Upper lobe of left lung (tissue), 6 donors: Measurements from ENCODE around the gene HAPLN1. TPM values are rescaled to one million over a fixed set of nuclear protein-coding genes. Genes with fewer than 3 reads are reported as not detected.

Source experiments
- ATAC-seq, 2 donors: fragments of 200-7000 bp; cut with Tn5 transposase; one replicate each; pipeline ENCODE4 v1.9.1; 2022; ENCODE audit warnings: mild to moderate bottlenecking in 2 of 2, moderate library complexity in 2 of 2; ENCODE audit not compliant: low FRiP score in 2 of 2
- DNase-seq, 2 donors: peaks; one replicate each; pipeline ENCODE4 v3.0.0-alpha.2; 2019 to 2020
- H3K27ac ChIP-seq, 4 donors: fragments of 200-600 bp; sonication (generic); one replicate each; pipeline ENCODE4 v1.5.1; 2016 to 2019
- H3K27me3 ChIP-seq, 4 donors: fragments of 200-600 bp; sonication (generic); one replicate each; pipeline ENCODE4 v1.5.1; 2017 to 2019
- H3K36me3 ChIP-seq, 4 donors: fragments of 200-600 bp; sonication (generic); one replicate each; pipeline ENCODE4 v1.5.1; 2016 to 2019
- H3K4me1 ChIP-seq, 4 donors: fragments of 200-600 bp; sonication (generic); one replicate each; pipeline ENCODE4 v1.5.1; 2018 to 2019
- H3K4me3 ChIP-seq, 4 donors: fragments of 200-600 bp; sonication (generic); one replicate each; pipeline ENCODE4 v1.5.1; 2017 to 2019; ENCODE audit warnings: mild to moderate bottlenecking in 2 of 4, moderate library complexity in 1 of 4
- H3K9me3 ChIP-seq, 4 donors: fragments of 200-600 bp; sonication (generic); one replicate each; pipeline ENCODE4 v1.5.1; 2018 to 2019
- EP300 ChIP-seq, 4 donors: sonication (generic); formaldehyde crosslinking; IDR thresholded peaks; one replicate each; pipeline ENCODE4 v1.5.1; 2017; ENCODE audit warnings: antibody characterized with exemption in 4 of 4, control low read depth in 2 of 4
- POLR2A ChIP-seq, 4 donors: fragments of 450-650 bp; IDR thresholded peaks; one replicate each; pipeline ENCODE4 v1.5.1; 2016 to 2017; ENCODE audit warnings: antibody characterized with exemption in 4 of 4, mild to moderate bottlenecking in 2 of 4
- POLR2AphosphoS5 ChIP-seq, 2 donors: sonication (generic); formaldehyde crosslinking; IDR thresholded peaks; one replicate each; pipeline ENCODE4 v1.5.1; 2017; ENCODE audit warnings: antibody characterized with exemption in 2 of 2
- WGBS, 2 donors: methylation state at CpG; one replicate each; pipeline ENCODE4 v1.1.5; 2017 to 2018; 5-methylcytosine and 5-hydroxymethylcytosine counted together
- total RNA-seq, 6 donors: library from RNA; depleted of rRNA in 4 of 6; stranded (reverse); fragments of >200 nt in 4 of 6; gene quantifications; one replicate each; pipeline versions ENCODE4 v1.1.0 to v1.2.1, GENCODE V29; 2016 to 2021
- TF ChIP-seq, protein P1 (sequence below), 6 experiments: fragments of 450-650 bp in 4 of 6; fragments of 200-600 bp in 2 of 6; sonication (generic) in 2 of 6; IDR thresholded peaks; one replicate each; pipeline ENCODE4 v1.5.1; 2016 to 2019; ENCODE audit warnings: antibody characterized with exemption in 6 of 6
- donor health status: DM: no; HTN: no; CAD: no; lungs with moderate emphysema.
- donor health status: DM: no; HTN: yes; CAD: no; lungs with severe emphysema.

HAPLN1 gene
- total RNA-seq, 6 donors from 2014 or later: 0.30 to 0.46 TPM; not detected in 4

DNA sequence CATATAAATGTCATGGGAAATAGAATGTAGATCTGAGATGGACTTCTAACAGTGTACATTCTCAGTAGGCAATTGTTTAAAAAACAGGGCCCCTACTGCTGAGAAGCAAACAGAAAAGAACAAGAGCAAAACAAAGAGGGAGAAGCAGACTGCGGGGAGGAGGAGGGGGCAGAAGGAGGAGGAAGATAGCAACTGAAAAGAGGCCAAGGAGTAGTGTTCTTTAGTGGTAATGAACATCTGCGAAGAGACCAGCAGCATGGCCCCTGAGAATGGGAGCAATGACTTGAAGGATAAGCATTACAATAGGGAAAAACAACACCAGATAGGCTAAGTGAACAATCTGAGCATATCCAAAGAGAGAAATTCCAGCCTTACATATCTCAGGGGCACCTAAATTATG is 36.8 kb downstream of the HAPLN1 start:
- H3K9me3 ChIP-seq: no peaks in the 10 kb centered on the region
- no peak overlapping the region for H3K4me3 ChIP-seq
- 56 to 78% methylated on average over 2 of the region's 2 CpGs for WGBS, 2 donors
- no peaks in the 10 kb centered on the region for H3K36me3 ChIP-seq
- ATAC-seq: no peak
- TF ChIP-seq EP300 (IDR thresholded peaks at IDR 0.05) (no peak), POLR2A (IDR thresholded peaks at IDR 0.05) (no peak), POLR2AphosphoS5 (IDR thresholded peaks at IDR 0.05) (no peak)
- TF ChIP-seq, protein P1, sequence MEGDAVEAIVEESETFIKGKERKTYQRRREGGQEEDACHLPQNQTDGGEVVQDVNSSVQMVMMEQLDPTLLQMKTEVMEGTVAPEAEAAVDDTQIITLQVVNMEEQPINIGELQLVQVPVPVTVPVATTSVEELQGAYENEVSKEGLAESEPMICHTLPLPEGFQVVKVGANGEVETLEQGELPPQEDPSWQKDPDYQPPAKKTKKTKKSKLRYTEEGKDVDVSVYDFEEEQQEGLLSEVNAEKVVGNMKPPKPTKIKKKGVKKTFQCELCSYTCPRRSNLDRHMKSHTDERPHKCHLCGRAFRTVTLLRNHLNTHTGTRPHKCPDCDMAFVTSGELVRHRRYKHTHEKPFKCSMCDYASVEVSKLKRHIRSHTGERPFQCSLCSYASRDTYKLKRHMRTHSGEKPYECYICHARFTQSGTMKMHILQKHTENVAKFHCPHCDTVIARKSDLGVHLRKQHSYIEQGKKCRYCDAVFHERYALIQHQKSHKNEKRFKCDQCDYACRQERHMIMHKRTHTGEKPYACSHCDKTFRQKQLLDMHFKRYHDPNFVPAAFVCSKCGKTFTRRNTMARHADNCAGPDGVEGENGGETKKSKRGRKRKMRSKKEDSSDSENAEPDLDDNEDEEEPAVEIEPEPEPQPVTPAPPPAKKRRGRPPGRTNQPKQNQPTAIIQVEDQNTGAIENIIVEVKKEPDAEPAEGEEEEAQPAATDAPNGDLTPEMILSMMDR (IDR thresholded peaks at IDR 0.05): no peak
- H3K27ac ChIP-seq: no peak overlapping the region
- DNase-seq: no peak
- no peaks in the 10 kb centered on the region for H3K27me3 ChIP-seq
- H3K4me1 ChIP-seq: no peaks in the 10 kb centered on the region

DNA sequence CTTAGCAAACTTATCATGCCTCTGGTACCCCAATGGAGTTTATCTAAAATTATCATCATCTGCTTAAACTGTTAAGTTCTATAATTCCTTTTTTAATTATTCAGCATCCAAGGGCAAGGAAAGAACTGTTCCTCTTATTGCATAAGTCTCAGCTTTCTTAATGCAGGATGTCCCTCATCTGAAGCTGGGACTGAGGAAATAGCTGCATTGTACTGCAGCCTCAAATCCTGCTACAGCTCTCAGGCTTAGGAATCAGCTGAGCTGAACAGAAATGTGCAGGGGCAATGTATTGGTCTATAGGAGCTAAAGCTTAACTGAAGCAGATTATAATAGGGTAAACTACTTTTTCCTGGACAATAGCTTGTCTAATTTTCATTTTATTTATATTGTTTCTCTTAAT is 48.0 kb downstream of the HAPLN1 start:
- Histone ChIP-seq H3K36me3 (no peaks in the 10 kb centered on the region), H3K4me1 (no peaks in the 10 kb centered on the region), H3K4me3 (no peak overlapping the region), H3K9me3 (no peaks in the 10 kb centered on the region), H3K27ac (no peak overlapping the region), H3K27me3 (no peaks in the 10 kb centered on the region)
- ATAC-seq (no peak), DNase-seq (no peak)
- TF ChIP-seq POLR2AphosphoS5 (IDR thresholded peaks at IDR 0.05): no peak
- TF ChIP-seq EP300 (IDR thresholded peaks at IDR 0.05): no peak
- TF ChIP-seq POLR2A (IDR thresholded peaks at IDR 0.05): no peak
- TF ChIP-seq, protein P1 (IDR thresholded peaks at IDR 0.05): no peak

DNA sequence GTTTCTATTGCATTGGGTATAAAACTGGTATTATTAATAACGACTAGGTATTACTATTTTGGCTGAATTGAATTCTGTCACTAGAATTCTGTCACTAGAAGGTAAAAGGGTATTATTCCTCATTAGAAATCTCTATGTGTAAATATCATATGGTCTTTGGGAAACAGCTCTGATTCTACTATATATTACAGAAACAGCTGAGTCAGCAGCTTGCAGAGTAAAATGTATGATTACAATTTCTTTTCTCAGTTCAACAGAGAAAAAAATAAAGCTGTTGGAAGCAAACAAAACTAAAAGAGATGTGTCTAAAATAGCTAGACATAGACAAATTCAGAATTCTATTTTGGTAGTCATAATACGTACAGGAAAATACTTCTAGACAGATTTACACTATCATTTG is 48.5 kb downstream of the HAPLN1 start:
- Histone ChIP-seq H3K27me3 (no peaks in the 10 kb centered on the region), H3K9me3 (no peaks in the 10 kb centered on the region), H3K4me1 (no peaks in the 10 kb centered on the region), H3K4me3 (no peak overlapping the region), H3K36me3 (no peaks in the 10 kb centered on the region), H3K27ac (no peak overlapping the region)
- WGBS, 2 donors: 76 to 78% methylated on average over 2 of the region's 2 CpGs
- DNase-seq (no peak), ATAC-seq (no peak)
- TF ChIP-seq POLR2A (IDR thresholded peaks at IDR 0.05) (no peak), POLR2AphosphoS5 (IDR thresholded peaks at IDR 0.05) (no peak), EP300 (IDR thresholded peaks at IDR 0.05) (no peak)
- TF ChIP-seq, protein P1 (IDR thresholded peaks at IDR 0.05): no peak

DNA sequence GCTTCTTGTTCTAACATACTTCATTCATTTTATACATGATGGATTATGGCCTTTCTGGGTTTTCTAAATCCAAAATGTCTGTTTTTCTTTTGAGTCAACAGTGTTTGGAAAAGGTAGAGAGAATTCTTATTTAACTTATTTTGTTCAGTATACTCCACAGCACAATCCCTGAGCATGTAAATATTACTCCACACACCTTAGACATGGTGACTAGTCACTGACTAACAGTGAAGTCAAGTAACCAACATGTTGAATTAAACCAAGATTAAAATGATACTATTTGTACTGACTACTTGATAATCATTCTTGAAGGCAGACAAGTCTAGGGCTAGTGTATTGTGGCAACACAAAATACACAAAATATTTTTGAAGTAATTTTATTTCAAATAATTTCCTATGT is 55.0 kb downstream of the HAPLN1 start:
- Histone ChIP-seq H3K9me3 (no peaks in the 10 kb centered on the region), H3K27ac (no peak overlapping the region), H3K36me3 (no peaks in the 10 kb centered on the region), H3K4me1 (no peaks in the 10 kb centered on the region), H3K27me3 (no peaks in the 10 kb centered on the region), H3K4me3 (no peak overlapping the region)
- DNase-seq (no peak), ATAC-seq (no peak)
- TF ChIP-seq POLR2AphosphoS5 (IDR thresholded peaks at IDR 0.05) (no peak), EP300 (IDR thresholded peaks at IDR 0.05) (no peak), POLR2A (IDR thresholded peaks at IDR 0.05) (no peak)
- TF ChIP-seq, protein P1 (IDR thresholded peaks at IDR 0.05): no peak

DNA sequence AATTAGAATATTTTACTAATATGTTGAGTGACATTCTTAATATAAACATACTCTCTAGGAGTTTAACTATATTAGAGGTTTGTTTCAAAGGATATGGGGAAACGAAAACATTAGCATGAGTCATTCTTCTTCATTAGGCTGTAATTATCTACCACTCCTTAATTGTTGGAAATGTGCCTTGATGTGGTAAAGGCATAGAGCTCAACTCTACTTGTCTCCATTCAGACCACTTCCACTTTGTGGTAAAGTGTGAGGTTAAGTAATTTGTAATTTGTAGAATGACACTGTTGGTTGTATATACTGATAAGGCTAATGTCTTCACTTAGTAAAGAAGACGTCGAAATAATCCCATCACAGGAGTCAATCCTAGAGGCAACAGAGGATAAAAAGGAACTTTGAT is 58.1 kb downstream of the HAPLN1 start:
- no peaks in the 10 kb centered on the region for H3K27me3 ChIP-seq
- no peak overlapping the region for H3K4me3 ChIP-seq
- no peaks in the 10 kb centered on the region for H3K9me3 ChIP-seq
- DNase-seq (no peak), ATAC-seq (no peak)
- no peaks in the 10 kb centered on the region for H3K36me3 ChIP-seq
- H3K4me1 ChIP-seq: no peaks in the 10 kb centered on the region
- TF ChIP-seq, protein P1 (IDR thresholded peaks at IDR 0.05): no peak
- WGBS, 2 donors: 44 to 69% methylated on average over 3 of the region's 3 CpGs
- no peak overlapping the region for H3K27ac ChIP-seq
